Rectal smooth muscle tissue (tissue), 1 donor: ENCODE measurements around the gene EXOSC2.
A peak's percentile ranks its signal among the peaks of the same experiment; 100 is the strongest.
"Not testable (repeated sequence)": the region's sequence is repeated elsewhere in the genome, so short reads cannot be mapped to it uniquely, and the experiment has no call there.

Experiments
- H3K27ac ChIP-seq: one replicate; pipeline ENCODE4 v1.7.0; 2013; ENCODE audit warnings: low read depth, low read length, inconsistent platforms
- H3K27me3 ChIP-seq: one replicate; pipeline ENCODE4 v1.7.0; 2013; ENCODE audit warnings: low read length; ENCODE audit not compliant: control insufficient read depth, insufficient read depth
- H3K36me3 ChIP-seq: one replicate; pipeline ENCODE4 v1.7.0; 2013; ENCODE audit warnings: low read length; ENCODE audit not compliant: control insufficient read depth, insufficient read depth
- H3K4me1 ChIP-seq: one replicate; pipeline ENCODE4 v1.7.0; 2013; ENCODE audit warnings: low read length; ENCODE audit not compliant: control insufficient read depth, insufficient read depth
- H3K4me3 ChIP-seq: one replicate; pipeline ENCODE4 v1.7.0; 2013; ENCODE audit warnings: low read length
- H3K9ac ChIP-seq: one replicate; pipeline ENCODE4 v1.7.0; 2013; ENCODE audit warnings: low read length

The EXOSC2 gene

GRCh38 chr9:130672933-130673615 is 20.5 kb upstream of the EXOSC2 start:
- Histone ChIP-seq H3K36me3 (no peaks in the 10 kb centered on the region), H3K27ac (no peak overlapping the region), H3K4me1 (no peaks in the 10 kb centered on the region), H3K9ac (no peak overlapping the region), H3K4me3 (no peak overlapping the region), H3K27me3 (peaks cover under 1% of the 10 kb centered on the region)

GRCh38 chr9:130675396-130675795 is 18.2 kb upstream of the EXOSC2 start:
- Histone ChIP-seq H3K9ac (no peak overlapping the region), H3K27ac (no peak overlapping the region), H3K27me3 (peaks cover 3% of the 10 kb centered on the region), H3K4me3 (no peak overlapping the region), H3K4me1 (no peaks in the 10 kb centered on the region), H3K36me3 (no peaks in the 10 kb centered on the region)

GRCh38 chr9:130677252-130677651 is 16.3 kb upstream of the EXOSC2 start:
- no peak overlapping the region for H3K27ac ChIP-seq
- no peak overlapping the region for H3K4me3 ChIP-seq
- H3K9ac ChIP-seq, result no peak overlapping the region
- peaks cover 3% of the 10 kb centered on the region for H3K27me3 ChIP-seq
- no peaks in the 10 kb centered on the region for H3K36me3 ChIP-seq
- peaks cover 5% of the 10 kb centered on the region for H3K4me1 ChIP-seq

GRCh38 chr9:130680836-130681768 is 12.5 kb upstream of the EXOSC2 start:
- Histone ChIP-seq H3K4me1 (peaks cover 7% of the 10 kb centered on the region), H3K27me3 (peaks cover 3% of the 10 kb centered on the region), H3K4me3 (peak overlapping the region; percentile 73), H3K9ac (no peak overlapping the region), H3K36me3 (no peaks in the 10 kb centered on the region), H3K27ac (no peak overlapping the region)

GRCh38 chr9:130681769-130682420 is 11.7 kb upstream of the EXOSC2 start:
- no peak overlapping the region for H3K9ac ChIP-seq
- H3K27ac ChIP-seq, result no peak overlapping the region

GRCh38 chr9:130682421-130683121 is 11.0 kb upstream of the EXOSC2 start:
- H3K4me1 ChIP-seq, result peaks cover 7% of the 10 kb centered on the region
- H3K4me3 ChIP-seq, result peak overlapping the region; percentile 56
- H3K27ac ChIP-seq, result no peak overlapping the region
- H3K36me3 ChIP-seq, result no peaks in the 10 kb centered on the region
- no peak overlapping the region for H3K9ac ChIP-seq
- H3K27me3 ChIP-seq, result peaks cover 3% of the 10 kb centered on the region

More at GRCh38 chr9:130681769-130682420, 11.7 kb upstream of the EXOSC2 start:
- Histone ChIP-seq H3K4me3 (peak overlapping the region; percentile 56), H3K4me1 (peaks cover 7% of the 10 kb centered on the region), H3K27me3 (peaks cover 3% of the 10 kb centered on the region), H3K36me3 (no peaks in the 10 kb centered on the region)

- no peaks in the 10 kb centered on the region for H3K27me3 ChIP-seq
- no peak overlapping the region for H3K4me3 ChIP-seq
- no peaks in the 10 kb centered on the region for H3K36me3 ChIP-seq
- H3K4me1 ChIP-seq, result peaks cover 7% of the 10 kb centered on the region
- H3K27ac ChIP-seq, result no peak overlapping the region
- H3K9ac ChIP-seq, result no peak overlapping the region
Measured at GRCh38 chr9:130685104-130685503, 8.5 kb upstream of the EXOSC2 start.

- H3K27me3 ChIP-seq, H3K36me3 ChIP-seq, H3K4me3 ChIP-seq, H3K9ac ChIP-seq, H3K27ac ChIP-seq, H3K4me1 ChIP-seq: not testable (repeated sequence)
Measured at GRCh38 chr9:130685945-130686344, 7.6 kb upstream of the EXOSC2 start.

GRCh38 chr9:130687615-130688014 is 6.0 kb upstream of the EXOSC2 start:
- Histone ChIP-seq H3K36me3 (no peaks in the 10 kb centered on the region), H3K27ac (no peak overlapping the region), H3K4me3 (no peak overlapping the region), H3K9ac (no peak overlapping the region), H3K4me1 (no peaks in the 10 kb centered on the region), H3K27me3 (no peaks in the 10 kb centered on the region)

- H3K27ac ChIP-seq, result no peak overlapping the region
- H3K4me3 ChIP-seq, result no peak overlapping the region
- H3K27me3 ChIP-seq, result no peaks in the 10 kb centered on the region
- no peaks in the 10 kb centered on the region for H3K36me3 ChIP-seq
- peaks cover 2% of the 10 kb centered on the region for H3K4me1 ChIP-seq
- no peak overlapping the region for H3K9ac ChIP-seq
Measured at GRCh38 chr9:130688072-130688471, 5.5 kb upstream of the EXOSC2 start.

- H3K36me3 ChIP-seq, result no peaks in the 10 kb centered on the region
- H3K9ac ChIP-seq, result no peak overlapping the region
- H3K27me3 ChIP-seq, result no peaks in the 10 kb centered on the region
- H3K4me1 ChIP-seq, result peaks cover 8% of the 10 kb centered on the region
- peak overlapping the region; percentile 14 for H3K27ac ChIP-seq
- H3K4me3 ChIP-seq, result peak overlapping the region; percentile 55
Measured at GRCh38 chr9:130689572-130689936, 4.0 kb upstream of the EXOSC2 start.
